Measurements from ENCODE around the gene BBC3.

DNA sequence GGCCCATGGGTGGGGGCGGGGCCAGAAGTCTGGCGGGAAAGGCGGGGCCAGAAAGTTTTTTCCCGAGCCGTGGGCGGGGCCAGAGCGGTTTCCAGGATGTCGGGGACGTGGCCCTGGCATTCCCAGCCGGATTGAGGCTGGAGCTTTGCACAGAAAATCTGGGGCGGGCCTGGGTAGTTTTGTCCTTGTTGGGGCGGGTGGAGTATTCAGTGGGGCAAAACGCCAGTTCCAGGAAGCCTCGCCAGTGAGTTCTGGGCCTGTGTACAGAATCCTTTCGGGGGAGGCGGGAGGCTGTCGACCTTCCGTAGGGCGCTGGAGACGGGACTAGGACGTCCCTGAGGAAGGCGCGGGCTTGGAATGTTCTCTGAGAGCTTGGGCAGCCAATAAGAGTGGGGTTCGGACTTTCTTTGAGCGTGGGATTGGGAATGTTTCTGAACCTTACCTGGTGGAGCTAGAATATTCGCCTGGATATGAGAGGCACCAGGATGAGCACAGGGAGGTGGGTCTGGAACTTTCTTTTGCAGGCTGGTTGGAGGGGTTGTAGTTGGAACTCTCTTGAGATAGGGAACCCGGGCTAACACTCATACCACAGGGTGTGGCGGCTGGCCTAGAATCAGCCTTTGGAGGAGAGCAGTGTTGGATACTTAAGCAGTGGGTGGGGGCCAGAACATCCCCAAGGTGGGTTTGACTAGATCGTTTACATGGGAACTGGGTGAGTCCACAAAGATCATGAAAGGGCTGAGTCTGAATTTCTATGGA lies 26.6 kb upstream of the BBC3 start:
- TF ChIP-seq, protein P1, sequence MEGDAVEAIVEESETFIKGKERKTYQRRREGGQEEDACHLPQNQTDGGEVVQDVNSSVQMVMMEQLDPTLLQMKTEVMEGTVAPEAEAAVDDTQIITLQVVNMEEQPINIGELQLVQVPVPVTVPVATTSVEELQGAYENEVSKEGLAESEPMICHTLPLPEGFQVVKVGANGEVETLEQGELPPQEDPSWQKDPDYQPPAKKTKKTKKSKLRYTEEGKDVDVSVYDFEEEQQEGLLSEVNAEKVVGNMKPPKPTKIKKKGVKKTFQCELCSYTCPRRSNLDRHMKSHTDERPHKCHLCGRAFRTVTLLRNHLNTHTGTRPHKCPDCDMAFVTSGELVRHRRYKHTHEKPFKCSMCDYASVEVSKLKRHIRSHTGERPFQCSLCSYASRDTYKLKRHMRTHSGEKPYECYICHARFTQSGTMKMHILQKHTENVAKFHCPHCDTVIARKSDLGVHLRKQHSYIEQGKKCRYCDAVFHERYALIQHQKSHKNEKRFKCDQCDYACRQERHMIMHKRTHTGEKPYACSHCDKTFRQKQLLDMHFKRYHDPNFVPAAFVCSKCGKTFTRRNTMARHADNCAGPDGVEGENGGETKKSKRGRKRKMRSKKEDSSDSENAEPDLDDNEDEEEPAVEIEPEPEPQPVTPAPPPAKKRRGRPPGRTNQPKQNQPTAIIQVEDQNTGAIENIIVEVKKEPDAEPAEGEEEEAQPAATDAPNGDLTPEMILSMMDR (IDR thresholded peaks at IDR 0.05 in 4 of 5, conservative IDR thresholded peaks at IDR 0.05 in 1 of 5), result no peak
- TF ChIP-seq POLR2A (IDR thresholded peaks at IDR 0.05), result peak; percentile 49 to 59

Data from gastrocnemius medialis (tissue), 4 donors.